GM12878 (cell line): Measurements from ENCODE around the gene ARHGAP26. TPM values are rescaled to one million over a fixed set of nuclear protein-coding genes. Genes with fewer than 3 reads are reported as not detected.

ENCODE experiments used
- ATAC-seq: fragments of 200-7000 bp; cut with Tn5 transposase; 3 replicates; pipeline ENCODE4 v1.9.1; 2020; ENCODE audit warnings: mild to moderate bottlenecking, moderate library complexity
- BruUV-seq: library from RNA; stranded (reverse); fragments of 400-500 nt; replicated peaks from 2 replicates; lab custom pipeline; 2021; lab: Mats Ljungman, UMichigan
- CTCF ChIA-PET: fragments of 300-600 bp; sonication (Branson Sonifier 250); formaldehyde crosslinking; extraction: SDS; loops from one replicate; lab custom pipeline; 2021; ENCODE audit warnings: inconsistent platforms; lab: Yijun Ruan, JAX
- POLR2A ChIA-PET: fragments of 350-600 bp; formaldehyde crosslinking; extraction: SDS; loops from one replicate; lab custom pipeline; 2021; ENCODE audit warnings: inconsistent platforms; lab: Charles Lee
- RAD21 ChIA-PET: fragments of 300-600 bp; sonication (Branson Sonifier 250); formaldehyde crosslinking; loops from one replicate; lab custom pipeline; 2023; ENCODE audit warnings: antibody characterized with exemption; ENCODE audit not compliant: unreplicated experiment; lab: Charles Lee
- SMC1A ChIA-PET: fragments of 300-600 bp; sonication (Branson Sonifier 250); formaldehyde crosslinking; loops from one replicate; lab custom pipeline; 2023; ENCODE audit not compliant: unreplicated experiment, uncharacterized antibody; lab: Charles Lee
- DNase-seq: peaks from one replicate; pipeline ENCODE4 v3.0.0-alpha.2; 2011; ENCODE audit warnings: low read depth, low spot score
- FAIRE-seq: peaks from 3 replicates; lab custom pipeline; 2011; peaks lifted over from hg19 to GRCh38; lab: Jason Lieb, UNC
- H2AFZ ChIP-seq: 2 replicates; pipeline ENCODE4 v1.6.0; 2011; ENCODE audit warnings: low read depth, low read length, control low read depth; ENCODE audit not compliant: control insufficient read depth
- H3K27ac ChIP-seq: 2 replicates; pipeline ENCODE4 v1.5.1; 2011; ENCODE audit warnings: control low read depth; ENCODE audit not compliant: control insufficient read depth, insufficient read depth
- H3K27me3 ChIP-seq, 2 experiments: replicated peaks in 1 of 2; 2 replicates each; pipeline versions ENCODE4 v1.6.0 to v1.6.1; 2011; ENCODE audit warnings: low read length in 1 of 2; ENCODE audit not compliant: control insufficient read depth in 2 of 2, insufficient read depth in 2 of 2
- H3K36me3 ChIP-seq, 2 experiments: 2 replicates each; pipeline ENCODE4 v1.5.1; 2011; ENCODE audit warnings: low read length in 1 of 2; ENCODE audit not compliant: control insufficient read depth in 2 of 2, insufficient read depth in 2 of 2
- H3K4me1 ChIP-seq: 2 replicates; pipeline ENCODE4 v1.6.1; 2011; ENCODE audit warnings: mild to moderate bottlenecking, low read length, moderate library complexity, mixed read lengths; ENCODE audit not compliant: control insufficient read depth, insufficient read depth
- H3K4me2 ChIP-seq: 2 replicates; pipeline ENCODE4 v1.6.0; 2011; ENCODE audit warnings: control low read depth; ENCODE audit not compliant: control insufficient read depth, insufficient read depth
- H3K4me3 ChIP-seq: fragments of 200-600 bp; sonication (generic); 2 replicates; pipeline ENCODE4 v1.5.1; 2016
- H3K79me2 ChIP-seq: 2 replicates; pipeline ENCODE4 v1.6.0; 2011; ENCODE audit warnings: low read length; ENCODE audit not compliant: control insufficient read depth, insufficient read depth
- H3K9ac ChIP-seq: 2 replicates; pipeline ENCODE4 v1.8.0; 2011; ENCODE audit warnings: low read length, control low read depth, mixed read lengths; ENCODE audit not compliant: control insufficient read depth, insufficient read depth
- H3K9me3 ChIP-seq: replicated peaks from 3 replicates; pipeline ENCODE4 v1.5.1; 2011; ENCODE audit warnings: mild to moderate bottlenecking, low read length; ENCODE audit not compliant: control insufficient read depth, insufficient read depth
- H4K20me1 ChIP-seq: 2 replicates; pipeline ENCODE4 v1.6.0; 2011; ENCODE audit not compliant: control insufficient read depth, insufficient read depth
- FOXM1 ChIP-seq: IDR thresholded peaks from 2 replicates; pipeline ENCODE4 v1.6.1; 2012; ENCODE audit warnings: low read depth, mild to moderate bottlenecking, inconsistent platforms, low read length, moderate library complexity
- MTA2 ChIP-seq: fragments of 450-650 bp; IDR thresholded peaks from 2 replicates; pipeline ENCODE4 v1.6.1; 2016; ENCODE audit warnings: low read depth, mild to moderate bottlenecking, moderate library complexity
- NFYB ChIP-seq: IDR thresholded peaks from 2 replicates; pipeline ENCODE4 v1.6.1; 2011; ENCODE audit warnings: low read depth, mild to moderate bottlenecking, low read length, improper control_type of control experiment, moderate library complexity; ENCODE audit not compliant: insufficient read depth
- NR2C2 ChIP-seq: IDR thresholded peaks from 2 replicates; pipeline ENCODE4 v1.6.1; 2011; ENCODE audit warnings: borderline replicate concordance, low read depth; ENCODE audit not compliant: control insufficient read depth, insufficient read length
- RAD51 ChIP-seq: fragments of 450-650 bp; IDR thresholded peaks from 2 replicates; pipeline ENCODE4 v1.6.1; 2016; ENCODE audit warnings: moderate library complexity, mild to moderate bottlenecking, inconsistent platforms
- RB1 ChIP-seq: fragments of 450-650 bp; formaldehyde crosslinking; IDR thresholded peaks from 2 replicates; pipeline ENCODE4 v1.6.1; 2017; ENCODE audit warnings: mild to moderate bottlenecking, borderline replicate concordance
- ZNF384 ChIP-seq: IDR thresholded peaks from 2 replicates; pipeline ENCODE4 v1.6.1; 2012; ENCODE audit warnings: low read depth, mild to moderate bottlenecking, low read length, improper control_type of control experiment, borderline replicate concordance
- ZSCAN29 ChIP-seq: fragments of 450-650 bp; IDR thresholded peaks from 2 replicates; pipeline ENCODE4 v1.6.1; 2017; ENCODE audit warnings: mild to moderate bottlenecking, moderate library complexity
- WGBS: methylation state at CpG from one replicate; pipeline ENCODE4 v1.1.6; 2016; ENCODE audit warnings: low lambda C conversion rate; ENCODE audit not compliant: insufficient replicate concordance, insufficient coverage; ENCODE audit errors: missing lambda C conversion rate; 5-methylcytosine and 5-hydroxymethylcytosine counted together
- in situ Hi-C: fragments of 300-500 bp; cut with MboI; formaldehyde crosslinking; loops from 9 replicates; pipeline ENCODE4 v1.14.3; 2018; ENCODE audit warnings: mixed read lengths
- intact Hi-C: fragments of 100-400 bp; cut with micrococcal nuclease; formaldehyde crosslinking; loops from one replicate; pipeline ENCODE4 v1.14.2; 2022; ENCODE audit not compliant: unreplicated experiment
- polyA plus RNA-seq, 11 experiments: library from polyadenylated mRNA; depleted of rRNA in 4 of 11; unstranded in 6 of 11; stranded (reverse) in 5 of 11; fragments of >200 nt; fragmentation: Nextera tagmentation in 4 of 11; fragmentation: Illumina TruSeq in 1 of 11; extraction: Ambion mirVana in 4 of 11; extraction: Trizol in 1 of 11; gene quantifications; 1 replicate in 1 of 11; 2 replicates in 10 of 11; pipeline versions ENCODE4 v1.2.1 to v1.2.3, GENCODE V29; 2011 to 2016; ENCODE audit warnings: inconsistent platforms in 2 of 11, missing spikeins in 2 of 11, low read depth in 1 of 11
- total RNA-seq, 4 experiments: library from RNA; depleted of rRNA in 3 of 4; stranded (reverse); fragments of >200 nt in 3 of 4; fragmentation: Illumina TruSeq in 1 of 4; extraction: Trizol in 1 of 4; gene quantifications; 2 replicates each; pipeline versions ENCODE4 v1.2.1 to v1.2.3, GENCODE V29; 2013 to 2021
- TF ChIP-seq, protein P1 (sequence below), 3 experiments: IDR thresholded peaks in 2 of 3; conservative IDR thresholded peaks in 1 of 3; 2 replicates each; pipeline ENCODE4 v1.5.1; 2011; ENCODE audit warnings: low read depth in 3 of 3, low read length in 3 of 3, mild to moderate bottlenecking in 3 of 3, control low read depth in 2 of 3, moderate library complexity in 2 of 3, inconsistent platforms in 1 of 3, mixed read lengths in 1 of 3; ENCODE audit not compliant: control insufficient read depth in 2 of 3, insufficient read depth in 1 of 3; ENCODE audit errors: extremely low read depth in 1 of 3
- TF ChIP-seq, protein P2 (sequence below): IDR thresholded peaks from 2 replicates; pipeline ENCODE4 v1.6.1; 2012; ENCODE audit warnings: low read length, inconsistent platforms

ARHGAP26 gene
- total and polyA plus RNA-seq, 10 of the 15 experiments (the other 5 are each of a cell fraction or from before 2014, with no cell fraction given), result 9.4 to 41.5 (median 19.3) TPM

DNA sequence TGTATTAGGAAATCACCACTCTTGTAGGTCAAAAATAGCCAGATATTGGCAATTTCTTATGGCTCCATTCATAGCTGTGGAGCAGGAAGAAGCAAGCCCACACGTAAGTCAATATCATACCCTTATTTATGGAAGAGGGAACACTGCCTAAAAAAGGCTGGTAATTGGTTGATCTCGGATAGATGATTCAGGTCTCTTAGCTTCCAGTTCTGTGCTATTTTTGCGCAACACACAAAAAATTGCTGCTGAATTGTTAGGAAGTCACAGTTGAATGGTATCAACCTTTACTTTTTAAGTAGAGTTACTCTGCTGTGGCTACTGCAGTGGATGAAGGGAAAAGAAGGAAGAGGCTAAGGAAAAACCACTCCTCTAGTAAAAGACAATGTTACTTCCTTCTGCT is 168.8 kb downstream of the ARHGAP26 start:
- no peak overlapping the region for H3K27ac ChIP-seq
- no peak overlapping the region for H3K4me2 ChIP-seq
- TF ChIP-seq FOXM1 (no peak), NFYB (no peak), MTA2 (no peak), RB1 (no peak), ZNF384 (no peak), ZSCAN29 (no peak), NR2C2 (no peak), RAD51 (no peak)
- TF ChIP-seq, protein P1, sequence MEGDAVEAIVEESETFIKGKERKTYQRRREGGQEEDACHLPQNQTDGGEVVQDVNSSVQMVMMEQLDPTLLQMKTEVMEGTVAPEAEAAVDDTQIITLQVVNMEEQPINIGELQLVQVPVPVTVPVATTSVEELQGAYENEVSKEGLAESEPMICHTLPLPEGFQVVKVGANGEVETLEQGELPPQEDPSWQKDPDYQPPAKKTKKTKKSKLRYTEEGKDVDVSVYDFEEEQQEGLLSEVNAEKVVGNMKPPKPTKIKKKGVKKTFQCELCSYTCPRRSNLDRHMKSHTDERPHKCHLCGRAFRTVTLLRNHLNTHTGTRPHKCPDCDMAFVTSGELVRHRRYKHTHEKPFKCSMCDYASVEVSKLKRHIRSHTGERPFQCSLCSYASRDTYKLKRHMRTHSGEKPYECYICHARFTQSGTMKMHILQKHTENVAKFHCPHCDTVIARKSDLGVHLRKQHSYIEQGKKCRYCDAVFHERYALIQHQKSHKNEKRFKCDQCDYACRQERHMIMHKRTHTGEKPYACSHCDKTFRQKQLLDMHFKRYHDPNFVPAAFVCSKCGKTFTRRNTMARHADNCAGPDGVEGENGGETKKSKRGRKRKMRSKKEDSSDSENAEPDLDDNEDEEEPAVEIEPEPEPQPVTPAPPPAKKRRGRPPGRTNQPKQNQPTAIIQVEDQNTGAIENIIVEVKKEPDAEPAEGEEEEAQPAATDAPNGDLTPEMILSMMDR (IDR thresholded peaks at IDR 0.05 in 2 of 3, conservative IDR thresholded peaks at IDR 0.05 in 1 of 3; ENCODE audit: control insufficient read depth in 2 of 3, extremely low read depth in 1 of 3, insufficient read depth in 1 of 3, low read depth in 3 of 3, low read length in 3 of 3), result no peak
- TF ChIP-seq, protein P2, sequence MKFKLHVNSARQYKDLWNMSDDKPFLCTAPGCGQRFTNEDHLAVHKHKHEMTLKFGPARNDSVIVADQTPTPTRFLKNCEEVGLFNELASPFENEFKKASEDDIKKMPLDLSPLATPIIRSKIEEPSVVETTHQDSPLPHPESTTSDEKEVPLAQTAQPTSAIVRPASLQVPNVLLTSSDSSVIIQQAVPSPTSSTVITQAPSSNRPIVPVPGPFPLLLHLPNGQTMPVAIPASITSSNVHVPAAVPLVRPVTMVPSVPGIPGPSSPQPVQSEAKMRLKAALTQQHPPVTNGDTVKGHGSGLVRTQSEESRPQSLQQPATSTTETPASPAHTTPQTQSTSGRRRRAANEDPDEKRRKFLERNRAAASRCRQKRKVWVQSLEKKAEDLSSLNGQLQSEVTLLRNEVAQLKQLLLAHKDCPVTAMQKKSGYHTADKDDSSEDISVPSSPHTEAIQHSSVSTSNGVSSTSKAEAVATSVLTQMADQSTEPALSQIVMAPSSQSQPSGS, result no peak
- no peaks in the 10 kb centered on the region for H4K20me1 ChIP-seq
- ATAC-seq, result no peak
- no peak overlapping the region for H3K9ac ChIP-seq
- ChIA-PET SMC1A (interaction anchor here (1.0 to 2.9 kb wide), 8 partner anchors 9 to 67 kb away, joined by 3 to 15 read pairs (median 6); no protein-coding TSS in a partner anchor), CTCF (interaction anchor here (1.1 to 1.8 kb wide), 7 partner anchors 18 to 1253 kb away, joined by 3 to 6 read pairs (median 4); no protein-coding TSS in a partner anchor), RAD21 (interaction anchor here (1.5 kb wide), 1 partner anchor 64 kb away, joined by 4 read pairs; no protein-coding TSS in a partner anchor), POLR2A (interaction anchor here (1.5 kb wide), 1 partner anchor 11 kb away, joined by 3 read pairs; no protein-coding TSS in a partner anchor)
- peaks cover 4% of the 10 kb centered on the region; the same call in 1 of the 2 replicates for H3K4me1 ChIP-seq
- WGBS, result 88% methylated on average over 3 of the region's 3 CpGs
- no peaks in the 10 kb centered on the region for H3K36me3 ChIP-seq
- no peak for DNase-seq
- no peaks in the 10 kb centered on the region for H3K9me3 ChIP-seq
- no peaks in the 10 kb centered on the region for H3K79me2 ChIP-seq
- FAIRE-seq, result no peak
- H2AFZ ChIP-seq, result no peak overlapping the region
- no peaks in the 10 kb centered on the region for H3K27me3 ChIP-seq
- intact Hi-C loops, result loop anchor here (5.0 kb wide), 1 partner anchor 63 kb away; no protein-coding TSS in a partner anchor
- BruUV-seq, result no TSS peak
- H3K4me3 ChIP-seq, result no peak overlapping the region
- in situ Hi-C loops, result no loop called here
